C4-2B (cell line): Measurements from ENCODE around the gene RTKN2.

Source experiments
- CTCF ChIP-seq: fragments of 450-650 bp; conservative IDR thresholded peaks from 2 replicates; pipeline ENCODE4 v1.5.1; 2017; ENCODE audit warnings: mild to moderate bottlenecking
- ZFX ChIP-seq: fragments of 450-650 bp; IDR thresholded peaks from 2 replicates; pipeline ENCODE4 v1.6.1; 2017

GRCh38 chr10:62172465-62172864 is 96.2 kb downstream of the RTKN2 start:
- no peak for TF ChIP-seq CTCF
- no peak for TF ChIP-seq ZFX
